ENCODE data around the gene STYK1.

DNA sequence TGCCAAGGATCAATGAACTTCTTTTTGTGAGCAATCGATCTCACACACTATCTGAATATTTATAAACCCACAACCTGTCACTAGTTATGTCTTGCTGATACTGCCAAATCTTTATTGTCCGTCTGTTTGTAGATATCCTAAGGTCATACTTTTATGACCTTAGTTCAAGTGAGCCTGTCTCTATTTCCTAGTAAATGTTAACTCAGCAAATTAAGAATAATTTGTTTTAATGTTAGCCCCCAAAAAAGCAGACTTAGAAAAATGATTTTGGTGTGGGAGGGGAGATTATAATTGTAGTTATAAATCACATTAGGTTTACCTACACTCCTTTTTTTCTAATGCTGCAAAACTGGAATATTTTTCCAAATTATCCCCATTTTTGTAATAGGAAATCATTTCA is 9.4 kb downstream of the STYK1 start:
- TF ChIP-seq, protein P1, sequence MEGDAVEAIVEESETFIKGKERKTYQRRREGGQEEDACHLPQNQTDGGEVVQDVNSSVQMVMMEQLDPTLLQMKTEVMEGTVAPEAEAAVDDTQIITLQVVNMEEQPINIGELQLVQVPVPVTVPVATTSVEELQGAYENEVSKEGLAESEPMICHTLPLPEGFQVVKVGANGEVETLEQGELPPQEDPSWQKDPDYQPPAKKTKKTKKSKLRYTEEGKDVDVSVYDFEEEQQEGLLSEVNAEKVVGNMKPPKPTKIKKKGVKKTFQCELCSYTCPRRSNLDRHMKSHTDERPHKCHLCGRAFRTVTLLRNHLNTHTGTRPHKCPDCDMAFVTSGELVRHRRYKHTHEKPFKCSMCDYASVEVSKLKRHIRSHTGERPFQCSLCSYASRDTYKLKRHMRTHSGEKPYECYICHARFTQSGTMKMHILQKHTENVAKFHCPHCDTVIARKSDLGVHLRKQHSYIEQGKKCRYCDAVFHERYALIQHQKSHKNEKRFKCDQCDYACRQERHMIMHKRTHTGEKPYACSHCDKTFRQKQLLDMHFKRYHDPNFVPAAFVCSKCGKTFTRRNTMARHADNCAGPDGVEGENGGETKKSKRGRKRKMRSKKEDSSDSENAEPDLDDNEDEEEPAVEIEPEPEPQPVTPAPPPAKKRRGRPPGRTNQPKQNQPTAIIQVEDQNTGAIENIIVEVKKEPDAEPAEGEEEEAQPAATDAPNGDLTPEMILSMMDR (IDR thresholded peaks at IDR 0.05; ENCODE audit: borderline replicate concordance, extremely low read depth, low read length, poor library complexity, severe bottlenecking): no peak
- TF ChIP-seq EZH2 (IDR thresholded peaks at IDR 0.05; ENCODE audit: borderline replicate concordance, low read depth, low read length, severe bottlenecking): no peak
